Neural progenitor cell (in vitro differentiated cells): ENCODE results near the gene PDX1. TPM values are rescaled to one million over a fixed set of nuclear protein-coding genes. Genes with fewer than 3 reads are reported as not detected.
A peak's percentile ranks its signal among the peaks of the same experiment; 100 is the strongest.

Experiments
- DNase-seq: peaks from one replicate; pipeline ENCODE4 v3.0.0-alpha.2; 2016; ENCODE audit warnings: low spot score
- H2AFZ ChIP-seq: fragments of 200-600 bp; sonication (generic); replicated peaks from 2 replicates; pipeline ENCODE4 v1.6.1; 2016; ENCODE audit warnings: antibody characterized with exemption
- H3F3A ChIP-seq: fragments of 200-600 bp; sonication (generic); 2 replicates; pipeline ENCODE4 v1.6.1; 2016; ENCODE audit warnings: antibody characterized with exemption, low read depth
- H3K27ac ChIP-seq: fragments of 200-600 bp; sonication (generic); 2 replicates; pipeline ENCODE4 v1.5.1; 2016; ENCODE audit warnings: mild to moderate bottlenecking
- H3K27me3 ChIP-seq: fragments of 200-600 bp; sonication (generic); 2 replicates; pipeline ENCODE4 v1.6.1; 2016; ENCODE audit warnings: mild to moderate bottlenecking, moderate library complexity
- H3K36me3 ChIP-seq: fragments of 200-600 bp; sonication (generic); 2 replicates; pipeline ENCODE4 v1.5.1; 2016
- H3K4me1 ChIP-seq: fragments of 200-600 bp; sonication (generic); 2 replicates; pipeline ENCODE4 v1.6.1; 2016; ENCODE audit warnings: mixed run types
- H3K4me2 ChIP-seq: fragments of 200-600 bp; sonication (generic); 2 replicates; pipeline ENCODE4 v1.6.1; 2016
- H3K4me3 ChIP-seq: fragments of 200-600 bp; sonication (generic); 2 replicates; pipeline ENCODE4 v1.5.1; 2016
- H3K79me2 ChIP-seq: fragments of 200-600 bp; sonication (generic); 2 replicates; pipeline ENCODE4 v1.6.1; 2016; ENCODE audit warnings: low read depth
- H3K9ac ChIP-seq: fragments of 200-600 bp; sonication (generic); 2 replicates; pipeline ENCODE4 v1.6.1; 2016
- H3K9me3 ChIP-seq: fragments of 200-600 bp; sonication (generic); 2 replicates; pipeline ENCODE4 v1.5.1; 2016; ENCODE audit warnings: low read depth
- H4K20me1 ChIP-seq: fragments of 200-600 bp; sonication (generic); 2 replicates; pipeline ENCODE4 v1.6.1; 2016; ENCODE audit warnings: low read depth
- H3K27ac Mint-ChIP-seq: 3 replicates; pipeline ENCODE4 v1.8.0; 2021; ENCODE audit warnings: mixed read lengths
- H3K27me3 Mint-ChIP-seq: 2 replicates; pipeline ENCODE4 v1.8.0; 2022; ENCODE audit warnings: low read depth, mild to moderate bottlenecking, inconsistent platforms, moderate library complexity, mixed read lengths; ENCODE audit not compliant: insufficient read depth
- H3K36me3 Mint-ChIP-seq: 3 replicates; pipeline ENCODE4 v1.8.0; 2021; ENCODE audit warnings: mixed read lengths
- H3K4me1 Mint-ChIP-seq: 3 replicates; pipeline ENCODE4 v1.8.0; 2021; ENCODE audit warnings: mixed read lengths
- H3K4me3 Mint-ChIP-seq: 3 replicates; pipeline ENCODE4 v1.8.0; 2021; ENCODE audit warnings: mild to moderate bottlenecking, moderate library complexity, mixed read lengths
- H3K9me3 Mint-ChIP-seq: 3 replicates; pipeline ENCODE4 v1.8.0; 2020; ENCODE audit warnings: mixed read lengths
- EZH2 ChIP-seq: fragments of 200-600 bp; sonication (generic); IDR thresholded peaks from 2 replicates; pipeline ENCODE4 v1.6.1; 2017; ENCODE audit warnings: antibody characterized with exemption, mild to moderate bottlenecking, moderate library complexity
- EZH2phosphoT487 ChIP-seq: fragments of 200-600 bp; sonication (generic); IDR thresholded peaks from 2 replicates; pipeline ENCODE4 v1.6.1; 2017; ENCODE audit warnings: antibody characterized with exemption
- total RNA-seq: library from RNA; depleted of rRNA; stranded (reverse); fragments of >200 nt; gene quantifications from 2 replicates; pipeline ENCODE4 v1.2.3, GENCODE V29; 2015; ENCODE audit warnings: low replicate concordance
- TF ChIP-seq, protein P1 (sequence below): fragments of 200-600 bp; sonication (generic); IDR thresholded peaks from 2 replicates; pipeline ENCODE4 v1.5.1; 2017; ENCODE audit warnings: antibody characterized with exemption, mild to moderate bottlenecking

Gene PDX1
- total RNA-seq, 1 donor from 2014 or later = not detected

DNA sequence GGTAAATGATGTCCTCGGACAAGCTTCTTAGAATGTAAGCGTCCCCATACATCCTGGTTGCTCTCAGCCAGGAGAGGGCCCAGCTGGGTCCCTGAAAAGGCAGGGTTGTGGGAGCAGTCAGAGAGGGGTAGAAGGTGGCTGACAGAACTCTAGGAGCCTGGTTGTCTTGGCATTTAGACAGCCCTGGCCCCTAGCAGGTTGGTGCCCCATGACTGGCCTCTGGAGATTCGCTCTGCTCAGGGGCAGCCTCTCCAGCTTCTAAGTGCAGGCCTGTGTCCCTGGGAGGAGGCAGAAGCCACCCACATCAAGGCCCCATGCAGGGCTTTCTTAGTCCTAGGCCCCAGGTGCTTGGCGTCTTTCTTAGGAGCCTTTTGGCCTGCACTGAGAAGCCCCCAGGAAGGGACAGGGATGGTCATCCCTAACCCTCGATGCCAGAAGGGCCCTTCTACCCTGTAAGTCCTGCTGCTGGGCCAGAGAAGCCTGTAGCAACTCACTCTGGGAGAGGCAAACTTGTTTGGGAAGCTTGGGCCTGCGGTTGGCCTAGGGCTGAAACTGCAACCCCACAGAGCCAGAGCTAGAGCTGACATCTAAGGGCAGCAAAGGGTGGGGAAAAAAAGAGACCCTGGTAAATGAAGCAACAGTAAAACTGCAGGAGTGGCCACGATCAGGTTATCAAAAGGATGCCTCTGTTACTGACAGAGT, 52.1 kb downstream of the PDX1 start:
- Mint-ChIP-seq H3K27me3 (peaks cover 87% of the 10 kb centered on the region), H3K27ac (no peak overlapping the region), H3K9me3 (peaks cover 3% of the 10 kb centered on the region), H3K4me3 (no peak overlapping the region), H3K4me1 (peaks cover 25% of the 10 kb centered on the region), H3K36me3 (no peaks in the 10 kb centered on the region)
- Histone ChIP-seq H3K4me3 (no peak overlapping the region), H3K4me1 (peaks cover 50% of the 10 kb centered on the region), H2AFZ (no peak overlapping the region), H3K27me3 (peaks cover 100% of the 10 kb centered on the region), H3K79me2 (no peaks in the 10 kb centered on the region), H3K9me3 (no peaks in the 10 kb centered on the region), H3K4me2 (peak overlapping the region; percentile 36), H3F3A (peaks cover 51% of the 10 kb centered on the region), H3K36me3 (no peaks in the 10 kb centered on the region), H3K27ac (no peak overlapping the region), H3K9ac (no peak overlapping the region), H4K20me1 (peaks cover 95% of the 10 kb centered on the region)
- no peak for DNase-seq
- TF ChIP-seq, protein P1, sequence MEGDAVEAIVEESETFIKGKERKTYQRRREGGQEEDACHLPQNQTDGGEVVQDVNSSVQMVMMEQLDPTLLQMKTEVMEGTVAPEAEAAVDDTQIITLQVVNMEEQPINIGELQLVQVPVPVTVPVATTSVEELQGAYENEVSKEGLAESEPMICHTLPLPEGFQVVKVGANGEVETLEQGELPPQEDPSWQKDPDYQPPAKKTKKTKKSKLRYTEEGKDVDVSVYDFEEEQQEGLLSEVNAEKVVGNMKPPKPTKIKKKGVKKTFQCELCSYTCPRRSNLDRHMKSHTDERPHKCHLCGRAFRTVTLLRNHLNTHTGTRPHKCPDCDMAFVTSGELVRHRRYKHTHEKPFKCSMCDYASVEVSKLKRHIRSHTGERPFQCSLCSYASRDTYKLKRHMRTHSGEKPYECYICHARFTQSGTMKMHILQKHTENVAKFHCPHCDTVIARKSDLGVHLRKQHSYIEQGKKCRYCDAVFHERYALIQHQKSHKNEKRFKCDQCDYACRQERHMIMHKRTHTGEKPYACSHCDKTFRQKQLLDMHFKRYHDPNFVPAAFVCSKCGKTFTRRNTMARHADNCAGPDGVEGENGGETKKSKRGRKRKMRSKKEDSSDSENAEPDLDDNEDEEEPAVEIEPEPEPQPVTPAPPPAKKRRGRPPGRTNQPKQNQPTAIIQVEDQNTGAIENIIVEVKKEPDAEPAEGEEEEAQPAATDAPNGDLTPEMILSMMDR = no peak
- TF ChIP-seq EZH2 (no peak), EZH2phosphoT487 (no peak)

DNA sequence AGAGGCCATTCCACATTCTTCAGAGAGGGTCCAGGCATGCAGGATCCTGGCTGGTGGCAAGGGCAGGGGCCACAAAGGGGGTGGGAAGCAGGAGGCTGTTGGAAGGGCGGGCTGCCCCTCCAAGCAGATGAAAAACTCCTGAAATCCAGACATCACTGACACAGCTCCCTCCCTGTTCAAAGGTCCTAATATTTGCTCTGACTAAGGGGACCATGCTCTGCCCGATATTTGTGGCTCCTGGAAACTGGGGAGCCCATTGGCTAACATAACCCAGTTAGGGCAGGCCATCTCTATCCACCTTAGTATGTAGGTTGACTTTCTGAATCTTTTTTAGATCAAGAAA, 52.6 kb downstream of the PDX1 start:
- peaks cover 100% of the 10 kb centered on the region for H3K27me3 ChIP-seq
- H3K9me3 ChIP-seq = no peaks in the 10 kb centered on the region
- no peak overlapping the region for H3K4me2 ChIP-seq
- Mint-ChIP-seq H3K4me1 (peaks cover 21% of the 10 kb centered on the region), H3K27ac (no peak overlapping the region), H3K36me3 (no peaks in the 10 kb centered on the region), H3K9me3 (peaks cover 3% of the 10 kb centered on the region), H3K4me3 (no peak overlapping the region), H3K27me3 (peaks cover 88% of the 10 kb centered on the region)
- no peak overlapping the region for H2AFZ ChIP-seq
- no peak for DNase-seq
- H3K9ac ChIP-seq = no peak overlapping the region
- no peaks in the 10 kb centered on the region for H3K79me2 ChIP-seq
- H3K27ac ChIP-seq = no peak overlapping the region
- peaks cover 95% of the 10 kb centered on the region for H4K20me1 ChIP-seq
- H3K4me1 ChIP-seq = peaks cover 50% of the 10 kb centered on the region
- H3K4me3 ChIP-seq = no peak overlapping the region
- peaks cover 56% of the 10 kb centered on the region for H3F3A ChIP-seq
- TF ChIP-seq EZH2phosphoT487 (no peak), EZH2 (no peak)
- TF ChIP-seq, protein P1 = no peak
- no peaks in the 10 kb centered on the region for H3K36me3 ChIP-seq

DNA sequence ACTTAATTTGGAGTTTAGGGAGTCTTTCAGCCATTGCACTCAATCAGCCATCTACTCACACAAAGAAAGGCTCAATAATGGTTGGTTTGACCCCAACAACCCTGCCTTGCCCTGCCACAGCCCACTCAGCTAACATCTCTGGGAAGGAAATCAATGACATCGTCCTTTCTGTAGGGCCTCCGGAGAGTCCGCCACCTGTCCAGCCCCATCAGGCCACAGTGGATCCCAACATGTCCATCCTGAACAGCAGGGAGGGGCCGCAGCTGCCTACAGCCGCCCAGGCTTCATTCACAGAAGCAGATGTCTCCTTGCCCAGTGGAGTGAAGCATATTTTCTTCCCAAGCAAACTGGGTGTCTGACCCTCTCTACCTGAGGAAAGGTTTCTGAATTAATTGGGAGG, 53.5 kb downstream of the PDX1 start:
- no peak overlapping the region for H3K27ac Mint-ChIP-seq
- H3K4me1 Mint-ChIP-seq = peaks cover 17% of the 10 kb centered on the region
- H3K36me3 Mint-ChIP-seq = no peaks in the 10 kb centered on the region
- peaks cover 100% of the 10 kb centered on the region for H3K27me3 ChIP-seq
- H3F3A ChIP-seq = peaks cover 61% of the 10 kb centered on the region
- TF ChIP-seq EZH2phosphoT487 (no peak), EZH2 (no peak)
- TF ChIP-seq, protein P1 = no peak
- DNase-seq = no peak
- no peak overlapping the region for H3K4me3 Mint-ChIP-seq
- no peak overlapping the region for H2AFZ ChIP-seq
- H3K4me3 ChIP-seq = no peak overlapping the region
- H3K79me2 ChIP-seq = no peaks in the 10 kb centered on the region
- H3K4me1 ChIP-seq = peaks cover 47% of the 10 kb centered on the region
- no peak overlapping the region for H3K9ac ChIP-seq
- no peaks in the 10 kb centered on the region for H3K9me3 ChIP-seq
- H3K27me3 Mint-ChIP-seq = peaks cover 84% of the 10 kb centered on the region
- peaks cover 3% of the 10 kb centered on the region for H3K9me3 Mint-ChIP-seq
- H3K27ac ChIP-seq = no peak overlapping the region
- no peak overlapping the region for H3K4me2 ChIP-seq
- H4K20me1 ChIP-seq = peaks cover 93% of the 10 kb centered on the region
- no peaks in the 10 kb centered on the region for H3K36me3 ChIP-seq
